Nephron progenitor cell (in vitro differentiated cells): ENCODE measurements around the gene STUM.

Experiments
- DNase-seq: peaks from one replicate; pipeline ENCODE4 v3.0.0; 2021
- H3K27ac Mint-ChIP-seq: 2 replicates; pipeline ENCODE4 v1.8.0; 2021; ENCODE audit warnings: mild to moderate bottlenecking, moderate library complexity, mixed read lengths
- H3K27me3 Mint-ChIP-seq: 2 replicates; pipeline ENCODE4 v1.8.0; 2021; ENCODE audit warnings: mild to moderate bottlenecking, low read depth, mixed read lengths; ENCODE audit not compliant: poor library complexity
- H3K36me3 Mint-ChIP-seq: 2 replicates; pipeline ENCODE4 v1.8.0; 2021; ENCODE audit warnings: low read depth, mixed read lengths
- H3K4me1 Mint-ChIP-seq: 2 replicates; pipeline ENCODE4 v1.8.0; 2021; ENCODE audit warnings: mixed read lengths
- H3K4me3 Mint-ChIP-seq: 2 replicates; pipeline ENCODE4 v1.8.0; 2021; ENCODE audit warnings: mild to moderate bottlenecking, moderate library complexity, mixed read lengths
- H3K9me3 Mint-ChIP-seq: 2 replicates; pipeline ENCODE4 v1.8.0; 2021; ENCODE audit warnings: mild to moderate bottlenecking, moderate library complexity, mixed read lengths
- TF ChIP-seq, protein P1 (sequence below): fragments of 200-600 bp; sonication (generic); IDR thresholded peaks from 2 replicates; pipeline ENCODE4 v1.5.0; 2021; ENCODE audit warnings: antibody characterized with exemption

STUM gene

DNA sequence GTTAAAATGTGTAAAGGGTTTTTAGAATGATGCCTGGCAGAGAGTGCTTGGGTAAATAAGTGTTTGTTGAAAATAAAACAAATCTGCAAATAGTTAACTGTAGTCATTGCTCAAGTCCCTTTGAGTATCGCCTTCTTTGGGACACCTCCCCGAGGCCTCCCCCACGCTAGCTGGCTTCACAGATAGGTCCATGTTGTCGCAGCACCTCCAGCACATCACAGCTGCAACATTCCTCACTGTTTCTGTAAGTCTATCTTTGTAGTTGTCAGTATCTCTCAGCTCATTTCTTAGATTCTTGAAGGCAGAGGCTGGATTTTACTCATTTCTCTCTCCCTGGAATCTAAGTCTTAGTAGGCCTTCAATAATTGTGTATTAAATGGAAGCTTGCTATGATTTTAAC lies 1.6 kb upstream of the STUM start:
- no peaks in the 10 kb centered on the region for H3K9me3 Mint-ChIP-seq
- peaks cover 46% of the 10 kb centered on the region for H3K27me3 Mint-ChIP-seq
- no peak overlapping the region for H3K27ac Mint-ChIP-seq
- TF ChIP-seq, protein P1, sequence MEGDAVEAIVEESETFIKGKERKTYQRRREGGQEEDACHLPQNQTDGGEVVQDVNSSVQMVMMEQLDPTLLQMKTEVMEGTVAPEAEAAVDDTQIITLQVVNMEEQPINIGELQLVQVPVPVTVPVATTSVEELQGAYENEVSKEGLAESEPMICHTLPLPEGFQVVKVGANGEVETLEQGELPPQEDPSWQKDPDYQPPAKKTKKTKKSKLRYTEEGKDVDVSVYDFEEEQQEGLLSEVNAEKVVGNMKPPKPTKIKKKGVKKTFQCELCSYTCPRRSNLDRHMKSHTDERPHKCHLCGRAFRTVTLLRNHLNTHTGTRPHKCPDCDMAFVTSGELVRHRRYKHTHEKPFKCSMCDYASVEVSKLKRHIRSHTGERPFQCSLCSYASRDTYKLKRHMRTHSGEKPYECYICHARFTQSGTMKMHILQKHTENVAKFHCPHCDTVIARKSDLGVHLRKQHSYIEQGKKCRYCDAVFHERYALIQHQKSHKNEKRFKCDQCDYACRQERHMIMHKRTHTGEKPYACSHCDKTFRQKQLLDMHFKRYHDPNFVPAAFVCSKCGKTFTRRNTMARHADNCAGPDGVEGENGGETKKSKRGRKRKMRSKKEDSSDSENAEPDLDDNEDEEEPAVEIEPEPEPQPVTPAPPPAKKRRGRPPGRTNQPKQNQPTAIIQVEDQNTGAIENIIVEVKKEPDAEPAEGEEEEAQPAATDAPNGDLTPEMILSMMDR = no peak
- no peak for DNase-seq
- H3K4me1 Mint-ChIP-seq = peaks cover 37% of the 10 kb centered on the region
- no peaks in the 10 kb centered on the region for H3K36me3 Mint-ChIP-seq
- no peak overlapping the region for H3K4me3 Mint-ChIP-seq

DNA sequence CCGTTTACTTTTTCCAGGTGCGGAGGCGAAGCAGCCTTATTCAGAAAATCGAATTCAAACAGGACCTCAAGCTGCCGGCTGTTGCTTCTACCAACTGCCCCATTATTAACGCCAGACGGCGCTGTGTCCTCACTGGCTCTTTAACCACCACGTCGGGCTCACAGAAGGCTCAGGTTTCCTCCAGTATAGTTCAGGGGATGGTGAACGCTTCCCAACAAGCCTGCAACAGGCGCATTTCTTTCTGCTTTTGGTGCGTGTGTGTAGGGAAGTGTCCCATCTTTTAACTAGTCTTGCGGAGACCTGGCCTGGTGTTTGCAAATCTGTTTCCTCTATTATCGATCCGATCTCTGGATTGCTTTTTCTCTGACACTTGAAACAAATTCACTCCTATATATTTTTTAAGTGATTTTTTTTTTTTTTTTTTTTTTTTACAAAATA lies 791 bp upstream of the STUM start:
- H3K4me1 Mint-ChIP-seq = peaks cover 43% of the 10 kb centered on the region
- TF ChIP-seq, protein P1 = peak; percentile 93
- peak; percentile 82 for DNase-seq
- H3K9me3 Mint-ChIP-seq = no peaks in the 10 kb centered on the region
- H3K27me3 Mint-ChIP-seq = peaks cover 53% of the 10 kb centered on the region
- H3K36me3 Mint-ChIP-seq = no peaks in the 10 kb centered on the region
- H3K27ac Mint-ChIP-seq = no peak overlapping the region
- peak overlapping the region; percentile 69 for H3K4me3 Mint-ChIP-seq

DNA sequence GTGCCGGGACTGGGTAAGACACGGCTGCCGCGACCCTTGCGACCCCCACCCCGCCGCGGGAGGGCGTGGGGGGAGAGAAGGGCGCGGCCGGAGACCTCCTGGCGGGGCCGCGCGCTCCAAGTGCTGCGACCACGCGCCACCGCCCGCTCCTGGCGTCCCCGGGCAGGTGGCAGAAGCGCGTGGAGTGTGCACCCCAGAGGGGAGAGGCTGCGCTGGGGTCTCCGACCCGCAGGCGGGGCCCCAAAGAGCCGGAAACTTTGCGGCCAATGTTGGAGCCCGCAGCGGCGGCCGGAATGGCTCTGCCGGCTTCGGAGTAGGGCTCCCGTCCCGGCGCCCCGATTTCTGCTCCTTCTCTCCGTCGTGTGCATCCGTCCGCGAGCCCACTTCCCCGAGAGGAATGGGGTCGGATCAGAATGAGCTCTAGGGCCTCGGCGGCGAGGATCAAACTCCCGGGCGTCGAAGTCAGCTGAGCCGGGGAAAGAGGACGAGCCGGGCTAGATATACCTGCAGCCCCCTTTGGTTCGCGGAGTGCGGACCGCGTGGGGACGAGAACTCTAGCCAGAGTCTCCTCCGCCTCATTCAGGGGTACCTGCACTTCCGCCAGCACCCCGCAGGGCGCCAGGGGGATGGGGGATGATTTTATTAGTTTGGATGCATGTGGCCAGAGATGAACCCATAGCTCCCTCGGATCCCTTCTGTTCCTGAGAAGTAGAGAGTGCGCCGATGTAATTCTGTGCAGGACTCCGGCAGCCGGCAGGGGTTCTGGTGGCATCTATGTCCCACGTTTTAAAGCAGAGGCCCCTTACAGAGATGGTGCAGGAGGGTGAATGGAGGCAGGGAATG lies 751 bp downstream of the STUM start:
- H3K9me3 Mint-ChIP-seq = no peaks in the 10 kb centered on the region
- TF ChIP-seq, protein P1 = no peak
- H3K27me3 Mint-ChIP-seq = peaks cover 60% of the 10 kb centered on the region
- peak overlapping the region; percentile 77 for H3K4me3 Mint-ChIP-seq
- no peaks in the 10 kb centered on the region for H3K36me3 Mint-ChIP-seq
- peaks cover 45% of the 10 kb centered on the region for H3K4me1 Mint-ChIP-seq
- H3K27ac Mint-ChIP-seq = no peak overlapping the region
- DNase-seq = no peak

DNA sequence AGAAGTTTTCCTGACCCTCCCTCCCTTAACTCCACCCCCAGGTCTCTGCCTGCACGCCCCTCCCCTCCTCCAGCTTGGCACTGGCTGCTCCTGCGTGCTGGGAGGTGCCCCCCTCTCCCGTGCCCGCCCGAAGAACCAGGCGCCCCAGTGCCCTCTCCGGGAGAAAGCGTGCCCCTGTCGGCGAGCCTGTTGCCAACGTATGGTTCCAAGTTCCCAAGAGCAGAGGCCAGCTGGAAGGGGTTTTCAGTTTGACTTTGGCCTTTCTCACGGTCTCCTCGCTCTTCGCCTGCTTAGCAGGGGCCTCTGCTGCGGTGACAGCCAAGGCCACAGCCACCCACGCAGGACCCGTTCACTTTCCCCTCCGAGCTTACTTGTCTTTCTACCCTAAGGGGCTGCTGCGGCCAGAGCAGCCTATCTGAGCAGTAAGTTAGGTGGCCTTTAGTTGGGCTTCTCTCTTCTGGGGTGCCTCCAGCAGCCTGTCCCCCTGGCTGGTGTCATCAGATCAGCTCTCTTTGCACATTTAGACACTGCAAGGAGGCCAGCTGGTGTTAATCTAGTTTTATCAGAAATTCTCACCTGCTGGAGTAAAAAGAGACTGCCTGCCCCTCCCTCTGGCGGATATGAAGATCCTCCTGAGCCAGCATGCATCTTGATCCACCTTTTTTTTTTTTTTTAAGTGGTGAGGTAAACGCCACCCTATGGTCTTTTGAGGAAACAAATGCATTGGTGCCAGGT lies 1.5 kb downstream of the STUM start:
- peak; percentile 38 for DNase-seq
- TF ChIP-seq, protein P1 = no peak
- peaks cover 60% of the 10 kb centered on the region for H3K27me3 Mint-ChIP-seq
- peak overlapping the region; percentile 77 for H3K4me3 Mint-ChIP-seq
- H3K27ac Mint-ChIP-seq = no peak overlapping the region
- H3K36me3 Mint-ChIP-seq = no peaks in the 10 kb centered on the region
- H3K4me1 Mint-ChIP-seq = peaks cover 51% of the 10 kb centered on the region
- H3K9me3 Mint-ChIP-seq = no peaks in the 10 kb centered on the region

DNA sequence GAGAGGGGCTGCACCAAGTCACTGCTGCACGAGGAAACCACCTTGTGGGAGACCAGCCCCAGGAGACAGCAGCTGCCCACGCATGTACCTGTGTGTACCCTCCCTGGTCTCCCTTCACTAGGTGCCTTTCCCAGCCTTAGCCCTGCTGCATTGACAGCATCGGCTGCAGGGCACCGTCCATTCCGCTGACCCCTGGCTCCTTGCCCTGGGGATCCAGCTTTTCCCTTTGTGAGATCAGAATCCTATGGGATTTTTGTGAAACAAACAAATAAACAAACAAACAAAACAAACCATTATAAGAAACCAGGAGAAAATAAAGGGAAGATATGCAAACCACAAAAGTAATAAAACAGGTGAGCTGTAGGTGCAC lies 2.1 kb downstream of the STUM start:
- Mint-ChIP-seq H3K36me3 (no peaks in the 10 kb centered on the region), H3K4me1 (peaks cover 51% of the 10 kb centered on the region), H3K27me3 (peaks cover 59% of the 10 kb centered on the region), H3K9me3 (no peaks in the 10 kb centered on the region), H3K4me3 (peak overlapping the region; percentile 77), H3K27ac (no peak overlapping the region)
- TF ChIP-seq, protein P1 = no peak
- DNase-seq = no peak
